OCI-LY1 (cell line): ENCODE results near the gene KRT39.

Experiments used
- EZH2 ChIP-seq: fragments of 200-600 bp; sonication (generic), shearing (Covaris generic); IDR thresholded peaks from 2 replicates; pipeline ENCODE4 v1.8.0; 2017; ENCODE audit warnings: borderline replicate concordance, mixed run types, mild to moderate bottlenecking, antibody characterized with exemption, low read length, moderate library complexity, mixed read lengths
- TF ChIP-seq, protein P1 (sequence below): fragments of 200-600 bp; sonication (generic), shearing (Covaris generic); IDR thresholded peaks from 2 replicates; pipeline ENCODE4 v1.5.1; 2017; ENCODE audit warnings: mild to moderate bottlenecking, antibody characterized with exemption, low read length, moderate library complexity, mixed read lengths

DNA sequence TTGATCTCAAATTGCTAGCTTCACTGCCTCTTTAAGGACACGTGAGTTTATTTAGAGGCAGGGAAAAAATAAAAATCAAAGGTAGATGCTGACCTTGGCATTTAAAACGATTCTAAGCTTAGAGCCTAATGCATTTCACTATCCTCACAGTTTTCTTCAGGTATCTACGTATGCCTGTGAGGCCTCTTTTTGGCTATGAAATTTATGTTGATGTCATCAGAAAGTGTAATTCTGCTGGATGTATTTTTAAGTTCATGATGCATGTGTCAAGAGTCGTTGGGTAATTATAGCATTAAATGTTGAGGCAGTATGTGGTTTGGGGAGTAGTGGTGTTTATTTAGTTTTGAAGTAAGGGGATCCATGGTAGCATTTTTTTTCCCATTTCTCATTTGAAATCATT is 37.2 kb upstream of the KRT39 start:
- TF ChIP-seq, protein P1, sequence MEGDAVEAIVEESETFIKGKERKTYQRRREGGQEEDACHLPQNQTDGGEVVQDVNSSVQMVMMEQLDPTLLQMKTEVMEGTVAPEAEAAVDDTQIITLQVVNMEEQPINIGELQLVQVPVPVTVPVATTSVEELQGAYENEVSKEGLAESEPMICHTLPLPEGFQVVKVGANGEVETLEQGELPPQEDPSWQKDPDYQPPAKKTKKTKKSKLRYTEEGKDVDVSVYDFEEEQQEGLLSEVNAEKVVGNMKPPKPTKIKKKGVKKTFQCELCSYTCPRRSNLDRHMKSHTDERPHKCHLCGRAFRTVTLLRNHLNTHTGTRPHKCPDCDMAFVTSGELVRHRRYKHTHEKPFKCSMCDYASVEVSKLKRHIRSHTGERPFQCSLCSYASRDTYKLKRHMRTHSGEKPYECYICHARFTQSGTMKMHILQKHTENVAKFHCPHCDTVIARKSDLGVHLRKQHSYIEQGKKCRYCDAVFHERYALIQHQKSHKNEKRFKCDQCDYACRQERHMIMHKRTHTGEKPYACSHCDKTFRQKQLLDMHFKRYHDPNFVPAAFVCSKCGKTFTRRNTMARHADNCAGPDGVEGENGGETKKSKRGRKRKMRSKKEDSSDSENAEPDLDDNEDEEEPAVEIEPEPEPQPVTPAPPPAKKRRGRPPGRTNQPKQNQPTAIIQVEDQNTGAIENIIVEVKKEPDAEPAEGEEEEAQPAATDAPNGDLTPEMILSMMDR = no peak
- no peak for TF ChIP-seq EZH2
